SK-N-SH treated with all-trans-retinoic acid at 6 μM for 48 hours (cell line): ENCODE results near the gene FAM43A.

Source experiments
- ZFP3 ChIP-seq: fragments of 250-450 bp; sonication (Bioruptor Pico); IDR thresholded peaks from 2 replicates; pipeline ENCODE4 v1.5.0; 2020; ENCODE audit warnings: mild to moderate bottlenecking, moderate library complexity
- TF ChIP-seq, protein P1 (sequence below): fragments of 250-450 bp; sonication (Bioruptor Pico); IDR thresholded peaks from 2 replicates; pipeline ENCODE4 v1.8.0; 2020; ENCODE audit warnings: mild to moderate bottlenecking, moderate library complexity, borderline replicate concordance
- TF ChIP-seq, protein P2 (sequence below): fragments of 250-450 bp; sonication (Bioruptor Pico); IDR thresholded peaks from 2 replicates; pipeline ENCODE4 v1.8.0; 2021; ENCODE audit warnings: low read depth, mild to moderate bottlenecking, moderate library complexity, borderline replicate concordance

GRCh38 chr3:194728986-194729385, 43.3 kb downstream of the FAM43A start:
- TF ChIP-seq ZFP3 (CRISPR knock-in tag): no peak
- TF ChIP-seq, protein P1, sequence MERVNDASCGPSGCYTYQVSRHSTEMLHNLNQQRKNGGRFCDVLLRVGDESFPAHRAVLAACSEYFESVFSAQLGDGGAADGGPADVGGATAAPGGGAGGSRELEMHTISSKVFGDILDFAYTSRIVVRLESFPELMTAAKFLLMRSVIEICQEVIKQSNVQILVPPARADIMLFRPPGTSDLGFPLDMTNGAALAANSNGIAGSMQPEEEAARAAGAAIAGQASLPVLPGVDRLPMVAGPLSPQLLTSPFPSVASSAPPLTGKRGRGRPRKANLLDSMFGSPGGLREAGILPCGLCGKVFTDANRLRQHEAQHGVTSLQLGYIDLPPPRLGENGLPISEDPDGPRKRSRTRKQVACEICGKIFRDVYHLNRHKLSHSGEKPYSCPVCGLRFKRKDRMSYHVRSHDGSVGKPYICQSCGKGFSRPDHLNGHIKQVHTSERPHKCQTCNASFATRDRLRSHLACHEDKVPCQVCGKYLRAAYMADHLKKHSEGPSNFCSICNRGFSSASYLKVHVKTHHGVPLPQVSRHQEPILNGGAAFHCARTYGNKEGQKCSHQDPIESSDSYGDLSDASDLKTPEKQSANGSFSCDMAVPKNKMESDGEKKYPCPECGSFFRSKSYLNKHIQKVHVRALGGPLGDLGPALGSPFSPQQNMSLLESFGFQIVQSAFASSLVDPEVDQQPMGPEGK (CRISPR knock-in tag): no peak
- TF ChIP-seq, protein P2, sequence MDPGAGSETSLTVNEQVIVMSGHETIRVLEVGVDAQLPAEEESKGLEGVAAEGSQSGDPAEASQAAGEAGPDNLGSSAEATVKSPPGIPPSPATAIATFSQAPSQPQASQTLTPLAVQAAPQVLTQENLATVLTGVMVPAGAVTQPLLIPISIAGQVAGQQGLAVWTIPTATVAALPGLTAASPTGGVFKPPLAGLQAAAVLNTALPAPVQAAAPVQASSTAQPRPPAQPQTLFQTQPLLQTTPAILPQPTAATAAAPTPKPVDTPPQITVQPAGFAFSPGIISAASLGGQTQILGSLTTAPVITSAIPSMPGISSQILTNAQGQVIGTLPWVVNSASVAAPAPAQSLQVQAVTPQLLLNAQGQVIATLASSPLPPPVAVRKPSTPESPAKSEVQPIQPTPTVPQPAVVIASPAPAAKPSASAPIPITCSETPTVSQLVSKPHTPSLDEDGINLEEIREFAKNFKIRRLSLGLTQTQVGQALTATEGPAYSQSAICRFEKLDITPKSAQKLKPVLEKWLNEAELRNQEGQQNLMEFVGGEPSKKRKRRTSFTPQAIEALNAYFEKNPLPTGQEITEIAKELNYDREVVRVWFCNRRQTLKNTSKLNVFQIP (CRISPR knock-in tag): no peak
